NT2/D1 (cell line): ENCODE data around the gene STAG1.
"Not testable (repeated sequence)": the region's sequence is repeated elsewhere in the genome, so short reads cannot be mapped to it uniquely, and the experiment has no call there.

ENCODE experiments used
- DNase-seq: peaks from one replicate; pipeline ENCODE4 v3.0.0-alpha.2; 2011; ENCODE audit warnings: low read depth, low spot score
- H3K27me3 ChIP-seq: 2 replicates; pipeline ENCODE4 v1.6.0; 2011; ENCODE audit warnings: mild to moderate bottlenecking; ENCODE audit not compliant: insufficient read length, insufficient read depth
- H3K36me3 ChIP-seq: 2 replicates; pipeline ENCODE4 v1.6.1; 2011; ENCODE audit warnings: mild to moderate bottlenecking, low read length, mixed read lengths; ENCODE audit not compliant: insufficient read depth, insufficient read length
- H3K4me1 ChIP-seq: 2 replicates; pipeline ENCODE4 v1.5.1; 2011; ENCODE audit not compliant: insufficient read depth, insufficient read length
- H3K4me3 ChIP-seq: 2 replicates; pipeline ENCODE4 v1.5.1; 2011; ENCODE audit warnings: low read depth; ENCODE audit not compliant: insufficient read length
- H3K9ac ChIP-seq: 2 replicates; pipeline ENCODE4 v1.6.0; 2011; ENCODE audit warnings: low read depth; ENCODE audit not compliant: insufficient read length
- H3K9me3 ChIP-seq: 2 replicates; pipeline ENCODE4 v1.5.1; 2011; ENCODE audit warnings: mild to moderate bottlenecking, low read length; ENCODE audit not compliant: insufficient read depth
- SUZ12 ChIP-seq: IDR thresholded peaks from 2 replicates; pipeline ENCODE4 v1.6.1; 2011; ENCODE audit not compliant: insufficient read length, insufficient read depth; ENCODE audit errors: extremely low read depth
- YY1 ChIP-seq: IDR thresholded peaks from 2 replicates; pipeline ENCODE4 v1.6.1; 2011; ENCODE audit not compliant: insufficient read length, insufficient read depth
- ZNF274 ChIP-seq: IDR thresholded peaks from 2 replicates; pipeline ENCODE4 v1.6.1; 2011; ENCODE audit warnings: mild to moderate bottlenecking, low read depth, low read length

STAG1 gene

DNA sequence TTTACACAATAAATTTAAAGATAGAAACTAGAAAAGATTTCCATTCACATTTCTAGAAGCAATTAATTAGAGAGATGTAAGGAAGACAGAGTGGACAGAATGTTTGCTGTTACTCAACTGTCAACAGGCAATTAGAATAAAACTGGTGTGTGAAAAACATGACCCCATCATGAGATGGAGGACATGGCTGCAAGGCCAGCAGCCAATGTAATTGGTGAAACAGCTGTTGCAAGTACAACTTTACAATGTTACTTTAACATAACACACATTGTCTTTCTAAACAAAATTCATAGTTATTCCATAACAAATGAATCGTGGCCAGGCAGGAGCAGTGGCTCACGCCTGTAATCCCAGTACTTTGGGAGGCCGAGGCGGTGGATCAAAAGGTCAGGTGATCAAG, 28.6 kb upstream of the STAG1 start:
- Histone ChIP-seq H3K9me3 (no peaks in the 10 kb centered on the region), H3K9ac (no peak overlapping the region), H3K27me3 (no peaks in the 10 kb centered on the region), H3K4me1 (no peaks in the 10 kb centered on the region), H3K36me3 (no peaks in the 10 kb centered on the region), H3K4me3 (no peak overlapping the region)
- no peak for DNase-seq
- TF ChIP-seq ZNF274 (no peak), SUZ12 (no peak), YY1 (no peak)

DNA sequence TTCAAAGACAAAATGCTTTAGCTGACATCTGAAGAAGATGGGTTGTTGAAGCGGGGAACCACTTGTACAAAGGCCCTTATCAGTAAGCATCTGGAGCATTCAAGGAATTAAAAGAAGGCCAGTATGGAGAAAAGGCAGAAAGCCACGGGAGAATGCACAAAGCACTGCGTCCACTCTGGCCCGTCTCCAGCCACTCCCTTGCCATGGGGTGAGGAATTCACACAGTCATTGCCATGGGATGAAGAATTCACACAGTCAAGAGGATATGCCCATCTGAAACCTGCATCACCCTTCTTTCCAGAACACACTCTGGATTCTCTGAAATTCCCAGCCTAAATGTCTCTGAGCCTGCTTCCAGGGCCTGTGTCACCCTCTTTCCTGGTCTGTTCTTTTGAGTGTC, 26.7 kb upstream of the STAG1 start:
- Histone ChIP-seq H3K27me3 (no peaks in the 10 kb centered on the region), H3K9ac (no peak overlapping the region), H3K9me3 (no peaks in the 10 kb centered on the region), H3K4me1 (no peaks in the 10 kb centered on the region), H3K36me3 (no peaks in the 10 kb centered on the region), H3K4me3 (no peak overlapping the region)
- TF ChIP-seq SUZ12 (no peak), ZNF274 (no peak), YY1 (no peak)
- no peak for DNase-seq

GRCh38 chr3:136772709-136773108, 20.5 kb upstream of the STAG1 start:
- Histone ChIP-seq H3K27me3 (no peaks in the 10 kb centered on the region), H3K9me3 (no peaks in the 10 kb centered on the region), H3K4me3 (no peak overlapping the region), H3K36me3 (no peaks in the 10 kb centered on the region), H3K4me1 (no peaks in the 10 kb centered on the region), H3K9ac (no peak overlapping the region)
- no peak for TF ChIP-seq ZNF274
- no peak for TF ChIP-seq YY1
- no peak for TF ChIP-seq SUZ12
- no peak for DNase-seq

GRCh38 chr3:136758160-136759102, 6.3 kb upstream of the STAG1 start:
- not testable (repeated sequence) for H3K36me3 ChIP-seq, H3K27me3 ChIP-seq, H3K9ac ChIP-seq, DNase-seq, H3K4me3 ChIP-seq, H3K4me1 ChIP-seq
- H3K9me3 ChIP-seq, result peaks cover 22% of the 10 kb centered on the region

DNA sequence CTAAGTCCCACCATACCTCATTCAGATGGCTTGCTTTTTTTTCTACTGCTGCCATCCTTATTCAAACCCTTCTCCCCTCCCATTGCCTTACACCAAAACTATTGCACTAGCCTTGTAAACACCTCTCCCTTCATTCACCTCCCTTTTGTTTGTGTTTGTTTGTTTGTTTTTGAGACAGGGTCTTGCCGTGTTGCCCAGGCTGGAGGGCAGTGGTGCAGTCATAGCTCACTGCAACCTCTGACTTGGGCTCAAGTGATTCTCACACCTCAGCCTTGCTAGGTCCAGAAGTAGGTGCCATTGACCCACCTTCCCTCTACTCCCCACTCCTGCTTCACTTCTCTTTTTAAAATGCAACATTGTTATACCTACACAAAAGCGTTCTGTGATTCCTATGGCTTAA, 3.0 kb upstream of the STAG1 start:
- no peaks in the 10 kb centered on the region for H3K36me3 ChIP-seq
- peaks cover 2% of the 10 kb centered on the region for H3K4me1 ChIP-seq
- H3K4me3 ChIP-seq, result no peak overlapping the region
- no peak for TF ChIP-seq YY1
- no peak for TF ChIP-seq ZNF274
- TF ChIP-seq SUZ12, result no peak
- no peak for DNase-seq
- H3K27me3 ChIP-seq, result no peaks in the 10 kb centered on the region
- H3K9ac ChIP-seq, result no peak overlapping the region
- peaks cover 5% of the 10 kb centered on the region; the same call in 1 of the 2 replicates for H3K9me3 ChIP-seq

- no peaks in the 10 kb centered on the region for H3K36me3 ChIP-seq
- peak overlapping the region; percentile 77 for H3K4me3 ChIP-seq
- peaks cover 3% of the 10 kb centered on the region for H3K4me1 ChIP-seq
- H3K27me3 ChIP-seq, result no peaks in the 10 kb centered on the region
- no peak for DNase-seq
- peak overlapping the region; percentile 95 for H3K9ac ChIP-seq
- no peak for TF ChIP-seq SUZ12
- no peak for TF ChIP-seq YY1
- TF ChIP-seq ZNF274, result no peak
- H3K9me3 ChIP-seq, result peaks cover 3% of the 10 kb centered on the region; the same call in 1 of the 2 replicates
Measured at GRCh38 chr3:136753326-136753939, 1.3 kb upstream of the STAG1 start.
